HCEC 1CT (cell line): Measurements from ENCODE around the gene CENPP.
A peak's percentile ranks its signal among the peaks of the same experiment; 100 is the strongest.
"Not testable (repeated sequence)": the region's sequence is repeated elsewhere in the genome, so short reads cannot be mapped to it uniquely, and the experiment has no call there.

Experiments used
- DNase-seq: peaks from one replicate; pipeline ENCODE4 v3.0.0-alpha.2; 2017

CENPP gene

GRCh38 chr9:92619601-92620300 is 294.0 kb downstream of the CENPP start:
- DNase-seq = no peak

- DNase-seq = no peak
Measured at GRCh38 chr9:92620845-92621244, 295.1 kb downstream of the CENPP start.

- not testable (repeated sequence) for DNase-seq
Measured at GRCh38 chr9:92623936-92624335, 298.2 kb downstream of the CENPP start.

GRCh38 chr9:92626484-92626883 is 300.7 kb downstream of the CENPP start:
- DNase-seq = no peak

- DNase-seq = no peak
Measured at GRCh38 chr9:92627651-92628050, 301.9 kb downstream of the CENPP start.

GRCh38 chr9:92631452-92632343 is 305.9 kb downstream of the CENPP start:
- DNase-seq = no peak

GRCh38 chr9:92632641-92633040 is 306.9 kb downstream of the CENPP start:
- no peak for DNase-seq

GRCh38 chr9:92633614-92634278 is 308.0 kb downstream of the CENPP start:
- no peak for DNase-seq

- DNase-seq = peak; percentile 59
Measured at GRCh38 chr9:92634712-92635605, 309.2 kb downstream of the CENPP start.

- DNase-seq = no peak
Measured at GRCh38 chr9:92635760-92636159, 310.0 kb downstream of the CENPP start.

- DNase-seq = no peak
Measured at GRCh38 chr9:92636627-92637026, 310.9 kb downstream of the CENPP start.

- no peak for DNase-seq
Measured at GRCh38 chr9:92637326-92637725, 311.6 kb downstream of the CENPP start.

GRCh38 chr9:92637886-92638620 is 312.3 kb downstream of the CENPP start:
- no peak for DNase-seq

- no peak for DNase-seq
Measured at GRCh38 chr9:92638621-92639101, 312.9 kb downstream of the CENPP start.

- DNase-seq = no peak
Measured at GRCh38 chr9:92639124-92639523, 313.4 kb downstream of the CENPP start.

- DNase-seq = no peak
Measured at GRCh38 chr9:92639791-92640271, 314.1 kb downstream of the CENPP start.

GRCh38 chr9:92640398-92641091 is 314.8 kb downstream of the CENPP start:
- DNase-seq = no peak

GRCh38 chr9:92641092-92641809 is 315.5 kb downstream of the CENPP start:
- DNase-seq = no peak

GRCh38 chr9:92642041-92642451 is 316.3 kb downstream of the CENPP start:
- no peak for DNase-seq

- no peak for DNase-seq
Measured at GRCh38 chr9:92642564-92642963, 316.8 kb downstream of the CENPP start.
